ENCODE measurements around the gene TRIM10. TPM values are rescaled to one million over a fixed set of nuclear protein-coding genes. Genes with fewer than 3 reads are reported as not detected.
A peak's percentile ranks its signal among the peaks of the same experiment; 100 is the strongest.

TRIM10 gene
- total RNA-seq, 1 donor from 2014 or later: not detected

DNA sequence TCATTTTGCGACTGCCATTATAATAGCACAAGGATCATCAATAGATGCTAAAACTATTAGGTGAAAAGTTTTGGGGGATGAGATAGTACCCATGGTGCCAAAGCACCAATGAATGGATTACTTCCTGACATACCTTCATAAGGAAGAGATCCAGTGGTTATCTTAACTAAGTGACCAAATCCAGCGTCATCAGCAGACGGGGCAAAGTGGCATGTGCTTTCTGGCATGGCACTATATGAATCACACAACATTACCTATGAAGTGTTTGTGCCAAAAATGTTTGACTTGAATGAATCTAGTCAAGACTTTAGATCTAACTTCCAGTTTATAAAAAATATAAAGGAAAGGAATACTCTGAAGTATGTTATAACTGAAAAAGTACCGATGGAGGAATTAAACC is 41.4 kb upstream of the TRIM10 start:
- no peak for ATAC-seq
- intact Hi-C loops (cut with DNase I): no loop called here
- TF ChIP-seq, protein P1, sequence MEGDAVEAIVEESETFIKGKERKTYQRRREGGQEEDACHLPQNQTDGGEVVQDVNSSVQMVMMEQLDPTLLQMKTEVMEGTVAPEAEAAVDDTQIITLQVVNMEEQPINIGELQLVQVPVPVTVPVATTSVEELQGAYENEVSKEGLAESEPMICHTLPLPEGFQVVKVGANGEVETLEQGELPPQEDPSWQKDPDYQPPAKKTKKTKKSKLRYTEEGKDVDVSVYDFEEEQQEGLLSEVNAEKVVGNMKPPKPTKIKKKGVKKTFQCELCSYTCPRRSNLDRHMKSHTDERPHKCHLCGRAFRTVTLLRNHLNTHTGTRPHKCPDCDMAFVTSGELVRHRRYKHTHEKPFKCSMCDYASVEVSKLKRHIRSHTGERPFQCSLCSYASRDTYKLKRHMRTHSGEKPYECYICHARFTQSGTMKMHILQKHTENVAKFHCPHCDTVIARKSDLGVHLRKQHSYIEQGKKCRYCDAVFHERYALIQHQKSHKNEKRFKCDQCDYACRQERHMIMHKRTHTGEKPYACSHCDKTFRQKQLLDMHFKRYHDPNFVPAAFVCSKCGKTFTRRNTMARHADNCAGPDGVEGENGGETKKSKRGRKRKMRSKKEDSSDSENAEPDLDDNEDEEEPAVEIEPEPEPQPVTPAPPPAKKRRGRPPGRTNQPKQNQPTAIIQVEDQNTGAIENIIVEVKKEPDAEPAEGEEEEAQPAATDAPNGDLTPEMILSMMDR (IDR thresholded peaks at IDR 0.05): no peak
- Histone ChIP-seq H3K4me1 (peaks cover 25% of the 10 kb centered on the region), H3K4me3 (no peak overlapping the region), H3K27ac (no peak overlapping the region), H3K27me3 (no peaks in the 10 kb centered on the region), H3K9me3 (no peaks in the 10 kb centered on the region), H3K36me3 (peaks cover 38% of the 10 kb centered on the region)
- DNase-seq: no peak

DNA sequence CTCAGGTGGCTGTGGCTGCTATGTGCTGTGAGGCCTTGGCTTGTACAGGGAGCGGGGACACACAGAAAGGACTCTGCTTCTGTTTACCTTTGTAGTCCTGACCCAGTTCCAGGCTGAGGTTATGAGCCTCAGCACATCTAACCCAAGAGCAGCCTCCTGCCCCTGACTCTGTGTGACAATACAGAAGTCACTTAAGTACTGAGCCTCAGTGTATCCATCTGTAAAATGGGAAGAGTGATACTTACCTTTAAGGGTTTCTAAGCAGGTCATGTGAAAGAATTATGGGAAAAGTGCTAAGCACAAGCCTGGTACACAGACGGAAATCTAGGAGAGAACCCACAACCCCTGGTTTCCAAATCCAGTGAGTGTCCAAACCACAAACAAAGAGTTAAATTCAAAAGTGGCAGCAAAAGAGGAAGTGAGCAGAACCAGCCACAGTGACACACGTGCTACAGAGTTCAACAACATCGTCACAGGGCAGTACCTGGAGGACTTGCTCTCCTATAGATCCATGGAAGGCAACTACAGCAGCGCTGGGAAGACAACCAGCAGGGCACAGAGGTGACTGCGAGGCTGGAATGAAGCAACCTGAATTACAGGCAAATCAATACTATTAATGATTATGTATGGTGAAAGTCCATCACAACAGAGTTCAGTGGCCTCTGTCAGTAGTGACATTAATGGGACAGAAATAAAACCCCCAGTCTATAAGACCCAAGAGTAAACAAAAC is 39.7 kb upstream of the TRIM10 start:
- TF ChIP-seq, protein P1 (IDR thresholded peaks at IDR 0.05): no peak
- Histone ChIP-seq H3K4me3 (no peak overlapping the region), H3K27me3 (no peaks in the 10 kb centered on the region), H3K9me3 (no peaks in the 10 kb centered on the region), H3K36me3 (peaks cover 55% of the 10 kb centered on the region), H3K27ac (no peak overlapping the region), H3K4me1 (peaks cover 16% of the 10 kb centered on the region)
- peak; percentile 56 for ATAC-seq
- no peak for DNase-seq
- intact Hi-C loops (cut with DNase I): no loop called here

DNA sequence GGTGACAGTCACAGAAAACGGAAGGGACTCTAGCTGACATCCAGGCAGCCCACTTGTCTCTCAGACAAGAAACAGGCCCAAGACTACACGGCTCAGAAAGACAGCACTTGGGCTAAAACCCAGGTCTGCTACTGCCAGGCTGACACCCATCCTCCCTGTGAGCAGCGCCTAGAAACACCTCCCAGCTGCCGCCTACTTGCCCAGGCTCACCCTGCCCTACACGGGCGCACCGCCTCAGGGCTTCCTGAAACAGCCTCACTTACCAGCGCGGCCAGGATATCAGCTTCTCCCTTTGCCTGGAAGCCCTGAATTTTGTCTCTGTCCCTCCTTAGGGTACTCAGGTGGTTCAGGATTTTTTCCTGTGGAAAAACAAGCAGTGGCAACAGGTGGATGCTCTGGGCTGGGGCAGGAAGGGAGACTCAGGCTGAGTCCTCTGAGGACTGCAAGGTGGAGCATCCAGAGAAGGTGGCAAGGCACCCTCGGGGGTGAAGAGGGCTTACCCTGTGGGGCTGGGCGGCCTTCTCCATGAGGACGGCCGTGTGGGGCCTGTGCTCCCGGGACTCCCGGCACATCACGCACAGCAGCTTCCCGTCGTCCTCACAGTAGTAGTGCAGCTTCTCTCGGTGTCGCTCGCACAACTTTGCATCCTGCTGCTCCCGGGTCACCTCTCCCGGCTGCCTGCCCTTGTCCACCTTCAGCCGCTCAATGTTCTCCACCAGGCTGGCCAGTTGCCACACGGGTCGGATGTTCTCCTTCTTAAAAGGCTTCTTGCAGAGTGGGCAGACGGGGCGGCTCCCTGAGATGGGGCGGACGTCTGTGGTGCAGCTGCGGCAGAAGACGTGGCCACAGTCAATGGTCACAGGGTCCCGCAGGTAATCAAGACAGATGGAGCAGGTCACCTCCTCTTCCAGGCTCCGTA is 37.4 kb upstream of the TRIM10 start:
- H3K36me3 ChIP-seq: peaks cover 71% of the 10 kb centered on the region
- H3K9me3 ChIP-seq: no peaks in the 10 kb centered on the region
- TF ChIP-seq, protein P1 (IDR thresholded peaks at IDR 0.05): no peak
- ATAC-seq (no peak), DNase-seq (no peak)
- intact Hi-C loops (cut with DNase I): no loop called here
- H3K4me1 ChIP-seq: peaks cover 16% of the 10 kb centered on the region
- no peak overlapping the region for H3K4me3 ChIP-seq
- H3K27me3 ChIP-seq: no peaks in the 10 kb centered on the region
- H3K27ac ChIP-seq: no peak overlapping the region

DNA sequence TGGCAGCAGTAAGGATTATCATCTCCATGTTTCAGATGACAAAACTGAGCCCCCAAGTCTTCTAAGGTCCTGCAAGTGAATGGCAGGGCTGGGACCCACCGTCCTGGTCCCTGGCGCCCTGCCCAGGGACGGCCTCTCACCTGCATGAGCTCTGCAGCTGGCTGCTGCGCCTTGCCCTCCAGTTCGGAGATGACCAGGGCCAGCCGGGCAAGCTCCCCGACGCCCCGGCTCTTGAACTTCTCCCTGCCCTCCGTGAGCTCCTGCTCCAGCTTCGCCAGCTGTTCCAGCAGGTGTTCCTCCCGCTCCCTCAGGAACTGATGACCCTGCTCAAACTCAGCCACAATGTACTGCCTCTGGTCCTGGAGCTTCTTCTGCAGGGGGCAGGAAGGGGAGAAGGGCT is 35.4 kb upstream of the TRIM10 start:
- Histone ChIP-seq H3K27ac (no peak overlapping the region), H3K4me3 (no peak overlapping the region), H3K36me3 (peaks cover 89% of the 10 kb centered on the region), H3K9me3 (no peaks in the 10 kb centered on the region), H3K4me1 (peaks cover 6% of the 10 kb centered on the region), H3K27me3 (no peaks in the 10 kb centered on the region)
- TF ChIP-seq, protein P1 (IDR thresholded peaks at IDR 0.05): no peak
- intact Hi-C loops (cut with DNase I): no loop called here
- DNase-seq (no peak), ATAC-seq (no peak)

DNA sequence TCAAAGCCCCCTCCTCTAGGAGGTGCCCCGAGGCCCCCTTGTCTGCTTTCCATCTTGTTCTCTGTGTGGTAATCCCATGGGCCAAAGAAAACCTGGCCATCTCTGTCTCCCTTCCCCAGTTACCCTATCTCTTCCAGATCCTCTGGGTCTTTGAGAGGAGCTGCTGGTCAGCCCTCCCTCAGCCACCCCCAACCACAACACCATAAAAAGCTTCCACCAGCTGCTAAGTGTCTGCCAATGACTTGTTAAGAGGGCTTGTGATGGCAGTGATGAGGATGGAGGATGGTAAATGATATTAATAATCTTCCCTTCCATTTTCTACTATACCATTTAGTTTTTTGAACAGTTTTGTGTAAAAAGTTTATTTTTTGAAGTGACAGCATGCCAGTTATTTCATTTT is 34.9 kb upstream of the TRIM10 start:
- H3K4me3 ChIP-seq: no peak overlapping the region
- no peak for DNase-seq
- TF ChIP-seq, protein P1 (IDR thresholded peaks at IDR 0.05): no peak
- H3K4me1 ChIP-seq: peaks cover 1% of the 10 kb centered on the region
- no peak overlapping the region for H3K27ac ChIP-seq
- no peak for ATAC-seq
- H3K27me3 ChIP-seq: no peaks in the 10 kb centered on the region
- peaks cover 93% of the 10 kb centered on the region for H3K36me3 ChIP-seq
- H3K9me3 ChIP-seq: no peaks in the 10 kb centered on the region
- intact Hi-C loops (cut with DNase I): no loop called here
